Ovary (tissue), 3 donors: Measurements from ENCODE around the gene SULT1A3.

Experiments used
- EP300 ChIP-seq: sonication (generic); formaldehyde crosslinking; IDR thresholded peaks from one replicate; pipeline ENCODE4 v1.6.1; 2017; ENCODE audit warnings: antibody characterized with exemption
- POLR2A ChIP-seq: fragments of 450-650 bp; IDR thresholded peaks from one replicate; pipeline ENCODE4 v1.6.1; 2017; ENCODE audit warnings: antibody characterized with exemption, mild to moderate bottlenecking, moderate library complexity
- TF ChIP-seq, protein P1 (sequence below), 3 donors: fragments of 450-650 bp in 2 of 3; fragments of 200-600 bp in 1 of 3; IDR thresholded peaks; one replicate each; pipeline versions ENCODE4 v1.5.1 to v1.8.0; 2016 to 2022; ENCODE audit warnings: antibody characterized with exemption in 3 of 3, mild to moderate bottlenecking in 1 of 3
- donor health status: DM: no; HTN: no; CAD: no.

DNA sequence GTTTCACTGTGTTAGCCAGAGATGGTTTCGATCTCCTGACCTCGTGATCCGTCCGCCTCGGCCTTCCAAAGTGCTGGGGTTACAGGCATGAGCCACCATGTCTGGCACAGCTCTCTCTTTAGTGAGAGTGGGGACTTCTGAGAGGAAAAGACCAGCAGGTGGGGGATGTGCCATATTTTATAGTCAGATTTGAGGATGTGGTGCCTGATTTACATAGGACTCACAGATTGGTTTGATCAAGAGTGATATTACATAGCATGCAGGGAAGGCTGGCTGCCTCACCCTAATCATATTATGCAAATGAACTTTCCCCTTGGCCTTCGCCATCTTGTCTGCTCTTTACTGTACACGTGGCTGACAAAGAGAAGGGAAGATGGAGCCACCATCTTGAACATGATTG, 48.0 kb upstream of the SULT1A3 start:
- TF ChIP-seq, protein P1, sequence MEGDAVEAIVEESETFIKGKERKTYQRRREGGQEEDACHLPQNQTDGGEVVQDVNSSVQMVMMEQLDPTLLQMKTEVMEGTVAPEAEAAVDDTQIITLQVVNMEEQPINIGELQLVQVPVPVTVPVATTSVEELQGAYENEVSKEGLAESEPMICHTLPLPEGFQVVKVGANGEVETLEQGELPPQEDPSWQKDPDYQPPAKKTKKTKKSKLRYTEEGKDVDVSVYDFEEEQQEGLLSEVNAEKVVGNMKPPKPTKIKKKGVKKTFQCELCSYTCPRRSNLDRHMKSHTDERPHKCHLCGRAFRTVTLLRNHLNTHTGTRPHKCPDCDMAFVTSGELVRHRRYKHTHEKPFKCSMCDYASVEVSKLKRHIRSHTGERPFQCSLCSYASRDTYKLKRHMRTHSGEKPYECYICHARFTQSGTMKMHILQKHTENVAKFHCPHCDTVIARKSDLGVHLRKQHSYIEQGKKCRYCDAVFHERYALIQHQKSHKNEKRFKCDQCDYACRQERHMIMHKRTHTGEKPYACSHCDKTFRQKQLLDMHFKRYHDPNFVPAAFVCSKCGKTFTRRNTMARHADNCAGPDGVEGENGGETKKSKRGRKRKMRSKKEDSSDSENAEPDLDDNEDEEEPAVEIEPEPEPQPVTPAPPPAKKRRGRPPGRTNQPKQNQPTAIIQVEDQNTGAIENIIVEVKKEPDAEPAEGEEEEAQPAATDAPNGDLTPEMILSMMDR (IDR thresholded peaks at IDR 0.05): no peak
- TF ChIP-seq EP300: no peak
- TF ChIP-seq POLR2A: no peak
